GM12864 (cell line): Measurements from ENCODE around the gene GGACT.

Source experiments
- DNase-seq: peaks from one replicate; pipeline ENCODE4 v3.0.0-alpha.2; 2011; ENCODE audit warnings: low read depth
- H3K4me3 ChIP-seq: 2 replicates; pipeline ENCODE4 v1.5.1; 2011; ENCODE audit warnings: mild to moderate bottlenecking, low read depth, low read length, control low read depth
- CTCF ChIP-seq: IDR thresholded peaks from 2 replicates; pipeline ENCODE4 v1.5.1; 2011; ENCODE audit warnings: low read depth, mild to moderate bottlenecking, moderate library complexity, low read length, control low read depth, inconsistent platforms; ENCODE audit errors: missing control alignments

GGACT gene

GRCh38 chr13:100552755-100553154 lies 35.8 kb downstream of the GGACT start:
- no peak for TF ChIP-seq CTCF
- no peak overlapping the region for H3K4me3 ChIP-seq
- DNase-seq = no peak

- H3K4me3 ChIP-seq = no peak overlapping the region
- no peak for TF ChIP-seq CTCF
- no peak for DNase-seq
Observed at GRCh38 chr13:100549316-100549715, 39.3 kb downstream of the GGACT start.

- H3K4me3 ChIP-seq = no peak overlapping the region
- no peak for DNase-seq
- no peak for TF ChIP-seq CTCF
Observed at GRCh38 chr13:100547791-100548201, 40.8 kb downstream of the GGACT start.

- no peak overlapping the region for H3K4me3 ChIP-seq
- no peak for DNase-seq
- no peak for TF ChIP-seq CTCF
Observed at GRCh38 chr13:100546713-100547405, 41.7 kb downstream of the GGACT start.

GRCh38 chr13:100545684-100546061 lies 42.9 kb downstream of the GGACT start:
- no peak overlapping the region for H3K4me3 ChIP-seq
- no peak for DNase-seq
- TF ChIP-seq CTCF = no peak

- TF ChIP-seq CTCF = no peak
- no peak overlapping the region for H3K4me3 ChIP-seq
- no peak for DNase-seq
Observed at GRCh38 chr13:100544866-100545683, 43.5 kb downstream of the GGACT start.
